ENCODE results near the gene IL1RAPL1. TPM values are rescaled to one million over a fixed set of nuclear protein-coding genes. Genes with fewer than 3 reads are reported as not detected.

IL1RAPL1 gene
- total RNA-seq, 2 experiments from 2014 or later: not detected

DNA sequence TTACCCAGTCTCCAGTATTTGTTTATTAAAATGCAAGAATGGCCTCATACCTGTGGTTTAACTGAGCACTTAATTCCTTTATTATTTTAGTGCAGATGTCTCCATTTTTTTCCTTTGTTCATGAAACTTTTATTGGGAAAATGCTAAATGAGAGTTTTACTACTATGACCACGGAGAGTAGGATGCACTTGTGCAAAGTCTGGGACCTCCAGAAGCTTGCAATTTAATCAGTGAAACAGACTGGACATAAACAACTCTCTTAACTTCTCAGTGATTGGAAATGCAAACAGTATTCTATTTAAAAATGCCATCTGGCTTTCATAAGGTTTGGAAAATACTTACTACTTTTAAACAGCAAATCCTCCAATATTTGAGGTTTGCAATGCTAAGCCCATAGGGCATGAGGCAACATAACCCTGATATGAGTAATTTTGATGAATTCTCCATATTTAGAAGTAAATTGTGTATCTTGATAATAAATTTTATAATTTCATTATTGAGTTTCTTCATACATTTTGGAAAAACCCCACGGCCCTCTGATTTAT lies 909.5 kb downstream of the IL1RAPL1 start:
- H3K27ac Mint-ChIP-seq: no peak overlapping the region
- no peak for ATAC-seq
- H3K4me3 Mint-ChIP-seq: no peak overlapping the region
- H3K36me3 Mint-ChIP-seq: no peaks in the 10 kb centered on the region
- H3K4me1 Mint-ChIP-seq: no peaks in the 10 kb centered on the region
- H3K27me3 Mint-ChIP-seq: no peaks in the 10 kb centered on the region
- no peak for DNase-seq
- no peaks in the 10 kb centered on the region for H3K9me3 Mint-ChIP-seq (ENCODE audit: low read depth)
- CTCF ChIA-PET: no interaction called here

DNA sequence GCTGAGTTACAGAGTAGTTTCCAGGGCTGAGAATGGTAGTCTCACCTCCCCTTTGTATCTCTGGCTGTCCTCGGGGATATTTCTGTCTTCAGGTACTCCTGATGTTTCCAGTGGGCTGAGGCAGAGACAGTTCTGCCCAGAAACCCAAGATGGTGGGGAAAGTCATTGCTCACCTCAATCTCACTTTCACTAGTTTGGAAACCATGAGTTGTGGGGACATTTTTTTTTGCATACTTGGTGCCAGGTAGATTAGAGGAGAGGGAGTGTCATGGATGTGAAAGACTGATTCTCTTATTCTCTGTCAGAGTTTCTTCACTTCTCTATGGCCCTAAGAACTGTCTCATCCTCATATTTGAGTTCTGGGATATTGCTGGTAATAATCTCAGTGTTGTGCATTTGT lies 919.5 kb downstream of the IL1RAPL1 start:
- H3K36me3 Mint-ChIP-seq: no peaks in the 10 kb centered on the region
- H3K4me1 Mint-ChIP-seq: no peaks in the 10 kb centered on the region
- no peak overlapping the region for H3K27ac Mint-ChIP-seq
- DNase-seq (no peak), ATAC-seq (no peak)
- peaks cover 8% of the 10 kb centered on the region for H3K9me3 Mint-ChIP-seq (ENCODE audit: low read depth)
- CTCF ChIA-PET: no interaction called here
- no peak overlapping the region for H3K4me3 Mint-ChIP-seq
- no peaks in the 10 kb centered on the region for H3K27me3 Mint-ChIP-seq

DNA sequence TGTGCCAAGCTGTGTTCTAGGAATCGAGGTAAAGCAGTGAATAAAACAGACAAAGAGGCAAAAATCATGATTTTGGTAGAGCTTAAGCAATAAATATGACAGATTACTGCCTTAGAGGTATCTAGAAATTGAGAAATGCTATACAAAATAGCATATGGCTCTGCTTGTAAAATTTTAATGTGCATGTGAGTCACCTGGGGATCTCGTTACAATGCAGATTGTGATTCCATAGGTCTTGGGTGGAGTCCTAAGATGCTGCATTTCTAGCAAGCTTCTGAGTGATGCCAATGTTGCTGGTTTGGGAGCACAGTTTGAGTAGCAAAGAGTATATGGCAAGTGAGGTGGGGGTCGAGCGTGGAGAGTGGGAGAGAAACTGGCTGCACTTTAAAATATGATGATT lies 930.9 kb downstream of the IL1RAPL1 start:
- Mint-ChIP-seq H3K9me3 (ENCODE audit: low read depth) (peaks cover 2% of the 10 kb centered on the region), H3K4me3 (no peak overlapping the region), H3K4me1 (no peaks in the 10 kb centered on the region), H3K27ac (no peak overlapping the region), H3K27me3 (no peaks in the 10 kb centered on the region), H3K36me3 (no peaks in the 10 kb centered on the region)
- CTCF ChIA-PET: no interaction called here
- DNase-seq (no peak), ATAC-seq (no peak)

DNA sequence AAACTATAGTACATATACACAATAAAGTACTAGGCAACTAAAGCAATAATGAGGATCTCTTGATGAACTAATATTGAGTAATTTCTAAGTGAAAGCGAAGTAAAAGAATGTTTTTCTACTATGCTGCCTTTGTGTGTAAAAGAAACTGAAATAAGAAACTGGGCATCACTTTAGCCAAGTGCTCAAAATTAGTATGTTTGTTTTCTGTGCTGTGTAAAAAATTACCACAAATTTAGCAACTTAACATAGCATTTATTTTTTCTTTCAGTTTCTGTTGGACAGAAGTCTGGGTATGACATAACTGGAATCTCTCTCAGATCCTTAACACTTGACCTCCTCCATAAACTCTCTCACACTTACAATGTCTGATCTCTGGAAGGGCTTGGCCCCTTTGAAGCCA lies 941.0 kb downstream of the IL1RAPL1 start:
- Mint-ChIP-seq H3K36me3 (no peaks in the 10 kb centered on the region), H3K4me3 (no peak overlapping the region), H3K27me3 (no peaks in the 10 kb centered on the region), H3K9me3 (ENCODE audit: low read depth) (no peaks in the 10 kb centered on the region), H3K4me1 (no peaks in the 10 kb centered on the region), H3K27ac (no peak overlapping the region)
- DNase-seq (no peak), ATAC-seq (no peak)
- CTCF ChIA-PET: no interaction called here

DNA sequence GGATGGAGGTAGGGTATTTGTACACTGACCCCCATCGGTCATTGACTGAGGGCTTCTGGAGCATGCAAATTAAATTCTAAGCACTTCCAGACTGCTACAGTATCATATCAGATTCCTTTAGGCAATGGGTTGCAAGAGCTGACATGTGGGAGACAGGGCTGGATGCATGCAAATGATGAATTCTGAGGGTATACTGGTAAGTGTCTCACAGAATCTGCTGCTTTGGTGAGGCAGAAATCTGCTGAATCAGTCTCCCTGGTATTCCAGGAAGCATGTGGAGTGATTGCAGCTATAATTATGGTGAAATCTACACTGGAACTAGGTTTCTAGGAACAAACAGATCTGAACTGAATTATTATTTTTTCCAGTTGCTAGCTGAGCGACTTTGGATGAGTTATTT lies 943.3 kb downstream of the IL1RAPL1 start:
- H3K9me3 Mint-ChIP-seq (ENCODE audit: low read depth): no peaks in the 10 kb centered on the region
- CTCF ChIA-PET: no interaction called here
- H3K4me3 Mint-ChIP-seq: no peak overlapping the region
- ATAC-seq (no peak), DNase-seq (no peak)
- no peaks in the 10 kb centered on the region for H3K27me3 Mint-ChIP-seq
- no peak overlapping the region for H3K27ac Mint-ChIP-seq
- H3K4me1 Mint-ChIP-seq: no peaks in the 10 kb centered on the region
- H3K36me3 Mint-ChIP-seq: no peaks in the 10 kb centered on the region

GRCh38 chrX:29531336-29531735 lies 944.1 kb downstream of the IL1RAPL1 start:
- Mint-ChIP-seq H3K4me1 (no peaks in the 10 kb centered on the region), H3K4me3 (no peak overlapping the region), H3K27ac (no peak overlapping the region), H3K9me3 (ENCODE audit: low read depth) (no peaks in the 10 kb centered on the region), H3K27me3 (no peaks in the 10 kb centered on the region), H3K36me3 (no peaks in the 10 kb centered on the region)
- DNase-seq (no peak), ATAC-seq (no peak)
- CTCF ChIA-PET: no interaction called here

- CTCF ChIA-PET: no interaction called here
- Mint-ChIP-seq H3K4me1 (no peaks in the 10 kb centered on the region), H3K4me3 (no peak overlapping the region), H3K27me3 (no peaks in the 10 kb centered on the region), H3K36me3 (no peaks in the 10 kb centered on the region), H3K9me3 (ENCODE audit: low read depth) (no peaks in the 10 kb centered on the region), H3K27ac (no peak overlapping the region)
- ATAC-seq: no peak
- DNase-seq: no peak
Observed at GRCh38 chrX:29535212-29536162, 948.2 kb downstream of the IL1RAPL1 start.

GRCh38 chrX:29541038-29541437 lies 953.8 kb downstream of the IL1RAPL1 start:
- Mint-ChIP-seq H3K27ac (no peak overlapping the region), H3K4me3 (no peak overlapping the region), H3K4me1 (no peaks in the 10 kb centered on the region), H3K27me3 (no peaks in the 10 kb centered on the region), H3K9me3 (ENCODE audit: low read depth) (no peaks in the 10 kb centered on the region), H3K36me3 (no peaks in the 10 kb centered on the region)
- DNase-seq (no peak), ATAC-seq (no peak)
- CTCF ChIA-PET: no interaction called here

DNA sequence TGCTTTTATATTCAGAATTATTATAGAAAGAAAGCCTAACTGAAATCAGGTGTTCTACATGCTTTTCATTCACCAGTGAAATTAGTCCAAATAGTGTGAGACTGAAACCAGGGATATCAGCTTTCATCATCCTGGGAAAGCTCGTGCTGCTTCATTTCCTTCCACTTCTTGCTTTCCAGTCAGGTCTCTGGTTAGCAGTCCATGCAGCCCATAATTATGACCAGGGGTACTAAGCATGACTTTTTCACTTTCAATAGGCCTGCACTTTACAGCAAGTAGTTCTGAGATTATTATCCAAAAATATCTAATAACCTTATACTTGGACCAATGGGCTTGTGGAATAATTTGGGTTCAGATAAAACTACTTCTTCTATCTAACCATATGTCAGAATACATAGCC lies 954.9 kb downstream of the IL1RAPL1 start:
- Mint-ChIP-seq H3K27ac (no peak overlapping the region), H3K4me3 (no peak overlapping the region), H3K9me3 (ENCODE audit: low read depth) (no peaks in the 10 kb centered on the region), H3K27me3 (no peaks in the 10 kb centered on the region), H3K4me1 (no peaks in the 10 kb centered on the region), H3K36me3 (no peaks in the 10 kb centered on the region)
- CTCF ChIA-PET: no interaction called here
- ATAC-seq (no peak), DNase-seq (no peak)

DNA sequence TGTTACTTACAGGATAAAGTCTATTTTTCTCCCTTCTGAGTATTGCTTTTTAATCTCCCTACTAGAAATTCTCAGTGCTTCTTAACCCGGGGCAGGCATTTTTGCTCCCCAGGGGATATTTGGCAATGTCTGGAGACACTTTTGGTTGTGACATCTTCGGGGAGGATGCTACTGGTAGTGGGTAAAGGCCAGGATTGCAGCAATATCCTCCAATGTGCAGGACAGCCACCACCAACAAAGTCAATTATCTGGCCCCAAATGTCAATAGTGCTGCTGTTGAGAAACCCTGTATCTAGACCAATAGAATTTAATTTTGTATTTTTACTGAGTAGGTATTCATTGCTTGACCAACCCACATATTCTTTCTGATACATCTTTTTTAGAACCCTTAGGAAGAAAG lies 958.6 kb downstream of the IL1RAPL1 start:
- CTCF ChIA-PET: no interaction called here
- Mint-ChIP-seq H3K4me3 (no peak overlapping the region), H3K4me1 (no peaks in the 10 kb centered on the region), H3K27me3 (no peaks in the 10 kb centered on the region), H3K9me3 (ENCODE audit: low read depth) (no peaks in the 10 kb centered on the region), H3K36me3 (no peaks in the 10 kb centered on the region), H3K27ac (no peak overlapping the region)
- no peak for DNase-seq
- no peak for ATAC-seq

GRCh38 chrX:29547877-29548276 lies 960.6 kb downstream of the IL1RAPL1 start:
- Mint-ChIP-seq H3K27ac (no peak overlapping the region), H3K9me3 (ENCODE audit: low read depth) (no peaks in the 10 kb centered on the region), H3K4me1 (no peaks in the 10 kb centered on the region), H3K36me3 (no peaks in the 10 kb centered on the region), H3K4me3 (no peak overlapping the region), H3K27me3 (no peaks in the 10 kb centered on the region)
- DNase-seq (no peak), ATAC-seq (no peak)
- CTCF ChIA-PET: no interaction called here

- Mint-ChIP-seq H3K27me3 (no peaks in the 10 kb centered on the region), H3K4me1 (no peaks in the 10 kb centered on the region), H3K27ac (no peak overlapping the region), H3K36me3 (no peaks in the 10 kb centered on the region), H3K9me3 (ENCODE audit: low read depth) (no peaks in the 10 kb centered on the region), H3K4me3 (no peak overlapping the region)
- CTCF ChIA-PET: no interaction called here
- ATAC-seq (no peak), DNase-seq (no peak)
Observed at GRCh38 chrX:29553542-29553941, 966.3 kb downstream of the IL1RAPL1 start.

GRCh38 chrX:29555465-29556091 lies 968.3 kb downstream of the IL1RAPL1 start:
- Mint-ChIP-seq H3K4me3 (no peak overlapping the region), H3K36me3 (no peaks in the 10 kb centered on the region), H3K9me3 (ENCODE audit: low read depth) (peaks cover under 1% of the 10 kb centered on the region), H3K27ac (no peak overlapping the region), H3K27me3 (no peaks in the 10 kb centered on the region), H3K4me1 (no peaks in the 10 kb centered on the region)
- DNase-seq (no peak), ATAC-seq (no peak)
- CTCF ChIA-PET: no interaction called here

GRCh38 chrX:29560065-29560464 lies 972.8 kb downstream of the IL1RAPL1 start:
- DNase-seq (no peak), ATAC-seq (no peak)
- no peak overlapping the region for H3K27ac Mint-ChIP-seq
- no peak overlapping the region for H3K4me3 Mint-ChIP-seq
- H3K9me3 Mint-ChIP-seq (ENCODE audit: low read depth): peaks cover 3% of the 10 kb centered on the region
- CTCF ChIA-PET: no interaction called here
- no peaks in the 10 kb centered on the region for H3K27me3 Mint-ChIP-seq
- no peaks in the 10 kb centered on the region for H3K4me1 Mint-ChIP-seq
- no peaks in the 10 kb centered on the region for H3K36me3 Mint-ChIP-seq

All from activated CD8-positive, alpha-beta memory T cell treated with anti-CD3 and anti-CD28 coated beads, Interleukin-2, amount 10 ng/mL, durations not matched to agents 7 days and 5 days (primary cell).